Natural killer cell treated with Interleukin-12 subunit alpha and Interleukin-12 subunit beta and Interleukin-15 and Interleukin-18, amount 100 ng/mL, for 72 hours (primary cell): ENCODE results near the gene SEPTIN10. TPM values are rescaled to one million over a fixed set of nuclear protein-coding genes. Genes with fewer than 3 reads are reported as not detected.

ENCODE experiments used
- total RNA-seq, 2 donors: library from RNA; stranded (reverse); gene quantifications; one replicate each; pipeline ENCODE4 v1.2.3, GENCODE V29; 2022

Gene SEPTIN10
- total RNA-seq, 2 donors from 2014 or later, result 0.64 to 1.9 TPM

Other genes with a start within 250 kb of the SEPTIN10 start
- gene SOWAHC, start 398 bp upstream of the SEPTIN10 start, total RNA-seq, result under 1 TPM; 0.14 to 0.29 TPM
- gene RGPD5, start 180.3 kb upstream of the SEPTIN10 start, total RNA-seq, result 10 to 100 TPM; 20.5 to 59.3 TPM